OCI-LY7 (cell line): ENCODE data around the gene LONRF2.

Source experiments
- CTCF ChIP-seq: fragments of 200-600 bp; sonication (generic); conservative IDR thresholded peaks from 2 replicates; pipeline ENCODE4 v1.5.1; 2014; ENCODE audit warnings: mild to moderate bottlenecking, antibody characterized with exemption, low read length, moderate library complexity, mixed read lengths
- EZH2phosphoT487 ChIP-seq: fragments of 200-600 bp; sonication (generic); IDR thresholded peaks from 2 replicates; pipeline ENCODE4 v1.6.1; 2018; ENCODE audit warnings: low read depth, borderline replicate concordance, mild to moderate bottlenecking, mixed run types, antibody characterized with exemption, low read length, moderate library complexity, mixed read lengths

GRCh38 chr2:100245681-100246080 is 76.6 kb downstream of the LONRF2 start:
- TF ChIP-seq CTCF (no peak), EZH2phosphoT487 (no peak)
